ENCODE measurements around the gene OSCAR. TPM values are rescaled to one million over a fixed set of nuclear protein-coding genes. Genes with fewer than 3 reads are reported as not detected.

The OSCAR gene
- total RNA-seq, 1 donor from 2014 or later, result 0.33 TPM

DNA sequence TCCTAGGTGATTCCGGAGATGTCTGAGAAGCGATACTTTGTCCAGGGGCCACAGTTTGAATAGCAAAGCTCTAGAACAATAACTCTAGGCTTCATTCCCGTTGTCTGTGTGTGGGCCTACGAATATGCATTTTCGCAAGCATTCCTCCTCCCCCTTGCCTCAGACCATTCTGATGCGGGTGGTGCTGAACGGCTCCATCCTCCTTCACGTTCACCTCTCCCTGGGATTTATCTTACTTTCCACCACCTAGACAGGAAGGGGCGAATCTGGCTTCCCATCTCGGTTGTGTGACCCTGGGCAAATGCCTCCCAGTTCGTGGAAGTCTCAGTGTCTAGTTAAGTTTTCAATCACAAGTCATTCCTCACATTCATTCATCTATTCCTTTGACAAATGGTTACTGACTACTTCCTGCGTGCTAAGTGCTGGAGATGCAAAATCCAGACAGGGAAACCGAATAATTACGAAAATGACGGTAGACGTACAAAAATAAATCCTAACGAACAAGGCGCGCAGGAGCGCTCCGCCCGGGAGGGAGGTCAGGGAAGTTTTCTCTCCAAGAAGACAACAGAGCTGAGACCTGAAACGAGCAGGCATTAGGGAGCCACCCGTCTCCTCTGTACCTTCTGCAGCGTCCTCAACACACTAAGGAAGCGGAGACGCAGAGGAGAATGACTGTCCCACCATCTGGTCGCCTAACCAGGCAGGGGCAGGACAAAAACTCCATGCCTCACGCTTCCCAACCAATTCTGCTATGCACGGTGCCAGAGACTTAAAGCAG lies 35.7 kb upstream of the OSCAR start:
- intact Hi-C loops (cut with micrococcal nuclease), result no loop called here
- peaks cover 8% of the 10 kb centered on the region for H3K36me3 ChIP-seq
- peaks cover 49% of the 10 kb centered on the region for H3K4me1 ChIP-seq
- H3K4me3 ChIP-seq, result peak overlapping the region; percentile 70
- H3K27me3 ChIP-seq (ENCODE audit: low read depth), result no peaks in the 10 kb centered on the region
- DNase-seq, result no peak
- TF ChIP-seq, protein P1, sequence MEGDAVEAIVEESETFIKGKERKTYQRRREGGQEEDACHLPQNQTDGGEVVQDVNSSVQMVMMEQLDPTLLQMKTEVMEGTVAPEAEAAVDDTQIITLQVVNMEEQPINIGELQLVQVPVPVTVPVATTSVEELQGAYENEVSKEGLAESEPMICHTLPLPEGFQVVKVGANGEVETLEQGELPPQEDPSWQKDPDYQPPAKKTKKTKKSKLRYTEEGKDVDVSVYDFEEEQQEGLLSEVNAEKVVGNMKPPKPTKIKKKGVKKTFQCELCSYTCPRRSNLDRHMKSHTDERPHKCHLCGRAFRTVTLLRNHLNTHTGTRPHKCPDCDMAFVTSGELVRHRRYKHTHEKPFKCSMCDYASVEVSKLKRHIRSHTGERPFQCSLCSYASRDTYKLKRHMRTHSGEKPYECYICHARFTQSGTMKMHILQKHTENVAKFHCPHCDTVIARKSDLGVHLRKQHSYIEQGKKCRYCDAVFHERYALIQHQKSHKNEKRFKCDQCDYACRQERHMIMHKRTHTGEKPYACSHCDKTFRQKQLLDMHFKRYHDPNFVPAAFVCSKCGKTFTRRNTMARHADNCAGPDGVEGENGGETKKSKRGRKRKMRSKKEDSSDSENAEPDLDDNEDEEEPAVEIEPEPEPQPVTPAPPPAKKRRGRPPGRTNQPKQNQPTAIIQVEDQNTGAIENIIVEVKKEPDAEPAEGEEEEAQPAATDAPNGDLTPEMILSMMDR (IDR thresholded peaks at IDR 0.05; ENCODE audit: borderline replicate concordance), result no peak
- H3K27ac ChIP-seq (replicated peaks), result peak overlapping the region; percentile 73
- H3K9me3 ChIP-seq (replicated peaks), result no peaks in the 10 kb centered on the region

DNA sequence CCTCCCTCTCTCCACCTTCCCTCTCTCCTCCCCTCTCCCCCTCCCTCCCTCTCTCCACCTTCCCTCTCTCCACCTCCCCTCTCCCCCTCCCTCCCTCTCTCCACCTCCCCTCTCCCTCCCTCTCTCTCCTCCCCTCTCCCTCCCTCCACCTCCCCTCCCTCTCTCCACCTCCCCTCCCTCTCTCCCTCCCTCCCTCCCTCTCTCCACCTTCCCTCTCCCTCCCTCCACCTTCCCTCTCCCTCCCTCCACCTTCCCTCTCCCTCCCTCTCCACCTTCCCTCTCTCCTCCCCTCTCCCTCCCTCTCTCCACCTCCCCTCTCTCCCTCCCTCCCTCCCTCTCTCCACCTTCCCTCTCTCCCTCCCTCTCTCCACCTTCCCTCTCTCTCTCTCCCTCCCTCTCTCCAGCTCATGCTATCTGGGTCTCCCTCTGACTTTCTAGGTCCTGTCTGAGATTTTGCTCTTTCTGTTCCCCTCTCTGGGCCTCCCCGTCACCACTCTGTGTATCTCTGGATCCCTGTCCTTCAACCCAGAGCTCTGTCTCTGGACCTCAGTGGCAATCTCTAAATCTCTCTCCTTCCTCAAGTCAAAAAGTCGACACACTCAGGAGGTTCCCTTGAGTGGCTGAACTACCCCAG lies 33.5 kb upstream of the OSCAR start:
- H3K4me3 ChIP-seq, result no peak overlapping the region
- DNase-seq, result no peak
- H3K27me3 ChIP-seq (ENCODE audit: low read depth), result no peaks in the 10 kb centered on the region
- TF ChIP-seq, protein P1 (IDR thresholded peaks at IDR 0.05; ENCODE audit: borderline replicate concordance), result no peak
- peaks cover 23% of the 10 kb centered on the region for H3K36me3 ChIP-seq
- H3K27ac ChIP-seq (replicated peaks), result no peak overlapping the region
- peaks cover 27% of the 10 kb centered on the region for H3K4me1 ChIP-seq
- H3K9me3 ChIP-seq (replicated peaks), result no peaks in the 10 kb centered on the region
- intact Hi-C loops (cut with micrococcal nuclease), result no loop called here

DNA sequence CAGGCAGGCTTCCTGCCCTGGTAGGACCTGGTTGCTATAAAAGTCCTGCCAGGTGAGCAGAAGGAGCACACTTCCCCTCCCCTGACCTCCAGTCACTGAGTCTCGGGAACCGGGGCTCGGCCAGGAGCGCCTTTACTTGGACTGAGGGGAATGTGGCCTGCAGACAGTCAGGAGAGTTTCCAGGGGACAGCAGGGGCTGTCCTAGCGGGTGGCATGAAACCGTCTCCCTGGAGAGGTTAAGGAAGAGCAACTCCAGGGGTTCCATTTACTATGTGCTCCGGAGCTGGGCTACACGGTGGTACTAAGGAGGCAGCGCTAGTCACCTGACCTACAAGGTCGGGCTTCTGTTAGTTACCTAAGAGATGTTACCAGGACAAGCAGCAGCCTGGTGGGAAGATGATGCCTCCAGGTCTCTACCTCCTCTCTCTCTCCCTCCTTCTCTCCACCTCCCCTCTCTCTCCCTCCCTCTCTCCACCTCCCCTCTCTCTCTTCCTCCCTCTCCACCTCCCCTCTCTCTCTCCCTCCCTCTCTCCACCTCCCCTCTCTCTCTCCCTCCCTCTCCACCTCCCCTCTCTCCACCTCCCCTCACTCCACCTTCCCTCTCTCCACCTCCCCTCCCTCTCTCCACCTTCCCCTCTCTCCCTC lies 32.8 kb upstream of the OSCAR start:
- no peaks in the 10 kb centered on the region for H3K27me3 ChIP-seq (ENCODE audit: low read depth)
- H3K27ac ChIP-seq (replicated peaks), result no peak overlapping the region
- DNase-seq, result no peak
- intact Hi-C loops (cut with micrococcal nuclease), result no loop called here
- H3K36me3 ChIP-seq, result peaks cover 30% of the 10 kb centered on the region
- H3K4me1 ChIP-seq, result peaks cover 21% of the 10 kb centered on the region
- H3K9me3 ChIP-seq (replicated peaks), result no peaks in the 10 kb centered on the region
- TF ChIP-seq, protein P1 (IDR thresholded peaks at IDR 0.05; ENCODE audit: borderline replicate concordance), result no peak
- H3K4me3 ChIP-seq, result no peak overlapping the region

DNA sequence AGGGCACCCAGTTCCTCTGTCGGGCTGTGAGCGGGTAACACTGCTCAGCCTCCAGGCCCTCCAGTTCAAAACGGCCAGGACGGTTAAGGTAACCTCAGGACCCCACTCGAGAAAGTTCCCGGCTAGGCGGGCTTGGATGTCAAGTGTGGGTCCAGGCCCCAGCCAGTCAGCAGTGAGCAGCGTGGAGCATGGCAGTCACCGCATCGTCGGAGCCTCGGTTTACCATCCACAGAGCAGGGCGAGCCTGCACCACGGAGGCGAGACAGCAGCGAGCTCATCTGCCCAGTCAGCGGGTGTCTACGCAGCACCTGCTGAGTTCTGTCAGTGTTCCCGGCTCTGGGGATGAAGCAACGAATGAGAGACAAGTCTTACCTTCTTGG lies 29.0 kb upstream of the OSCAR start:
- no peaks in the 10 kb centered on the region for H3K9me3 ChIP-seq (replicated peaks)
- no peak for DNase-seq
- intact Hi-C loops (cut with micrococcal nuclease), result no loop called here
- no peaks in the 10 kb centered on the region for H3K27me3 ChIP-seq (ENCODE audit: low read depth)
- TF ChIP-seq, protein P1 (IDR thresholded peaks at IDR 0.05; ENCODE audit: borderline replicate concordance), result no peak
- peaks cover 68% of the 10 kb centered on the region for H3K36me3 ChIP-seq
- no peak overlapping the region for H3K4me3 ChIP-seq
- H3K4me1 ChIP-seq, result no peaks in the 10 kb centered on the region
- no peak overlapping the region for H3K27ac ChIP-seq (replicated peaks)

DNA sequence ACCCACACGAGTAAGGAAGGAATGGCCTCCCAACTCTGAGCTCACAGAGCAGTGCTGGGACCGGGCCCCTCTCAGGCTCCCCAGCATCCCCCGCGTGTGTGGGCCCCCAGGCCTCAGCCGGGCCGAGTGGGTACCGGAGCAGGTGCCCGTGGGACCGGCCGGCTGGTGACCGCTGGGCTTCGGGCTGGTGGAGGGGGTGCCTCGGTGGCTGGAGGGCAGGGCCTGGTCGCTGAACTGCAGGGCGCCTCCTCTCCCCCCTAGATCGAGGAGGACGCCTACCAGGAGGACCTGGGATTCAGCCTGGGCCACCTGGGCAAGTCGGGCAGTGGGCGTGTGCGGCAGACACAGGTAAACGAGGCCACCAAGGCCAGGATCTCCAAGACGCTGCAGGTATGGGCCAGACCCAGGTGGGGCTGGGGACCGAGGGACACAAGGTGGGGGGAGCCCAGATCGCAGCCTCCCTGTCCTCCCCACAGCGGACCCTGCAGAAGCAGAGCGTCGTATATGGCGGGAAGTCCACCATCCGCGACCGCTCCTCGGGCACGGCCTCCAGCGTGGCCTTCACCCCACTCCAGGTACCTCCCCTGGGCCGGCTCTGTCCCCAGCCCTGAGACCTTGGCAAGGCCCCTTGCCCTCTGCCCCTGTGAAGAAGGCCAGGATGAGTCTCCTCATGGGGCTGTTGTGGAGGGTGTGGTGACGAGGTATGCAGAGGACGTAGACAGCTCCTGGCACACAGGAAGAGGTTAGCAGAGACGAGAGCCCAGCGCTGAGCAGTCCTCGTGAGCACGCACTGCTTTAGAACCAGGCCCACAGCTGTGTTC lies 28.4 kb upstream of the OSCAR start:
- TF ChIP-seq, protein P1 (IDR thresholded peaks at IDR 0.05; ENCODE audit: borderline replicate concordance), result no peak
- no peak overlapping the region for H3K27ac ChIP-seq (replicated peaks)
- intact Hi-C loops (cut with micrococcal nuclease), result no loop called here
- H3K4me3 ChIP-seq, result no peak overlapping the region
- H3K27me3 ChIP-seq (ENCODE audit: low read depth), result no peaks in the 10 kb centered on the region
- DNase-seq, result no peak
- no peaks in the 10 kb centered on the region for H3K4me1 ChIP-seq
- H3K36me3 ChIP-seq, result peaks cover 74% of the 10 kb centered on the region
- H3K9me3 ChIP-seq (replicated peaks), result no peaks in the 10 kb centered on the region

Data from left ventricle myocardium inferior (tissue), 1 donor.